OCI-LY7 (cell line): Measurements from ENCODE around the gene PSMD3. TPM values are rescaled to one million over a fixed set of nuclear protein-coding genes. Genes with fewer than 3 reads are reported as not detected.

Experiments
- BruUV-seq: library from RNA; stranded (reverse); fragments of 400-500 nt; replicated peaks from 2 replicates; lab custom pipeline; 2021; lab: Mats Ljungman, UMichigan
- CTCF ChIA-PET: fragments of 300-600 bp; sonication (Branson Sonifier 250); formaldehyde crosslinking; loops from one replicate; lab custom pipeline; 2022; ENCODE audit warnings: antibody characterized with exemption; ENCODE audit not compliant: unreplicated experiment; lab: Charles Lee
- POLR2A ChIA-PET: fragments of 300-600 bp; sonication (Branson Sonifier 250); formaldehyde crosslinking; loops from one replicate; lab custom pipeline; 2022; ENCODE audit warnings: antibody characterized with exemption; lab: Charles Lee
- DNase-seq: peaks from one replicate; pipeline ENCODE4 v3.0.0-alpha.2; 2015; ENCODE audit warnings: low spot score
- H2AFZ ChIP-seq: fragments of 200-600 bp; sonication (generic), shearing (Covaris generic); 2 replicates; pipeline ENCODE4 v1.6.1; 2014; ENCODE audit warnings: mild to moderate bottlenecking, antibody characterized with exemption, low read length, moderate library complexity
- H3K27ac ChIP-seq: fragments of 200-600 bp; sonication (generic); 2 replicates; pipeline ENCODE4 v1.5.1; 2014; ENCODE audit warnings: mixed run types, low read depth, mild to moderate bottlenecking, moderate library complexity, low read length, inconsistent platforms; ENCODE audit not compliant: poor library complexity, severe bottlenecking
- H3K36me3 ChIP-seq: fragments of 200-600 bp; sonication (generic); 2 replicates; pipeline ENCODE4 v1.6.1; 2014; ENCODE audit warnings: mild to moderate bottlenecking, antibody characterized with exemption, low read length, moderate library complexity, mixed read lengths; ENCODE audit not compliant: insufficient read depth
- H3K4me1 ChIP-seq: fragments of 200-600 bp; sonication (generic); 2 replicates; pipeline ENCODE4 v1.5.1; 2014; ENCODE audit warnings: mild to moderate bottlenecking, low read length; ENCODE audit not compliant: insufficient read depth, poor library complexity, severe bottlenecking
- H3K4me2 ChIP-seq: fragments of 200-600 bp; sonication (generic); 2 replicates; pipeline ENCODE4 v1.6.1; 2014; ENCODE audit warnings: mild to moderate bottlenecking, low read length
- H3K4me3 ChIP-seq: fragments of 200-600 bp; sonication (generic); 2 replicates; pipeline ENCODE4 v1.5.1; 2014; ENCODE audit warnings: mild to moderate bottlenecking, low read depth, low read length; ENCODE audit not compliant: poor library complexity, severe bottlenecking
- H3K79me2 ChIP-seq: fragments of 200-600 bp; sonication (generic); 2 replicates; pipeline ENCODE4 v1.6.1; 2016; ENCODE audit warnings: low read depth, mild to moderate bottlenecking, low read length, moderate library complexity, mixed read lengths; ENCODE audit not compliant: insufficient read depth
- H3K9me2 ChIP-seq: fragments of 200-600 bp; sonication (generic); 2 replicates; pipeline ENCODE4 v1.6.1; 2016; ENCODE audit warnings: mild to moderate bottlenecking, low read length, mixed read lengths; ENCODE audit not compliant: insufficient read depth
- H3K9me3 ChIP-seq: fragments of 200-600 bp; sonication (generic); 2 replicates; pipeline ENCODE4 v1.6.1; 2014; ENCODE audit warnings: mild to moderate bottlenecking, mixed run types, low read length, mixed read lengths
- H4K20me1 ChIP-seq: fragments of 200-600 bp; sonication (generic); 2 replicates; pipeline ENCODE4 v1.6.1; 2014; ENCODE audit warnings: mild to moderate bottlenecking, antibody characterized with exemption, low read length, moderate library complexity, mixed read lengths; ENCODE audit not compliant: insufficient read depth
- CTCF ChIP-seq: fragments of 200-600 bp; sonication (generic); conservative IDR thresholded peaks from 2 replicates; pipeline ENCODE4 v1.5.1; 2014; ENCODE audit warnings: mild to moderate bottlenecking, antibody characterized with exemption, low read length, moderate library complexity, mixed read lengths
- EZH2phosphoT487 ChIP-seq: fragments of 200-600 bp; sonication (generic); IDR thresholded peaks from 2 replicates; pipeline ENCODE4 v1.6.1; 2018; ENCODE audit warnings: low read depth, borderline replicate concordance, mild to moderate bottlenecking, mixed run types, antibody characterized with exemption, low read length, moderate library complexity, mixed read lengths
- intact Hi-C: fragments of 100-400 bp; cut with micrococcal nuclease; formaldehyde crosslinking; loops from one replicate; pipeline ENCODE4 v1.10.0; 2022; ENCODE audit not compliant: unreplicated experiment
- total RNA-seq, 2 experiments: library from RNA; depleted of rRNA in 1 of 2; stranded (reverse); fragments of >200 nt in 1 of 2; shearing (Covaris generic) in 1 of 2; gene quantifications; 2 replicates each; pipeline ENCODE4 v1.2.3, GENCODE V29; 2014 to 2022

The PSMD3 gene
- total RNA-seq, 2 experiments from 2014 or later, result 149 to 150 TPM

- no peaks in the 10 kb centered on the region for H4K20me1 ChIP-seq
- no TSS peak for BruUV-seq
- no peak for TF ChIP-seq EZH2phosphoT487
- no peak for TF ChIP-seq CTCF
- no peaks in the 10 kb centered on the region for H3K4me1 ChIP-seq
- ChIA-PET POLR2A (no interaction called here), CTCF (no interaction called here)
- H3K9me2 ChIP-seq, result no peaks in the 10 kb centered on the region
- no peak overlapping the region for H3K27ac ChIP-seq
- intact Hi-C loops, result no loop called here
- no peaks in the 10 kb centered on the region for H3K9me3 ChIP-seq
- H3K79me2 ChIP-seq, result no peaks in the 10 kb centered on the region
- no peak overlapping the region for H2AFZ ChIP-seq
- no peak overlapping the region for H3K4me3 ChIP-seq
- H3K4me2 ChIP-seq, result no peak overlapping the region
- H3K36me3 ChIP-seq, result peaks cover 38% of the 10 kb centered on the region
- no peak for DNase-seq
Measured at GRCh38 chr17:40020146-40020545, 39.5 kb downstream of the PSMD3 start.

GRCh38 chr17:40021451-40021971, 40.9 kb downstream of the PSMD3 start:
- H3K9me2 ChIP-seq, result no peaks in the 10 kb centered on the region
- no peaks in the 10 kb centered on the region for H4K20me1 ChIP-seq
- ChIA-PET CTCF (interaction anchor here (0.6 kb wide), 1 partner anchor 16 kb away, joined by 4 read pairs; no protein-coding TSS in a partner anchor), POLR2A (no interaction called here)
- TF ChIP-seq CTCF, result no peak
- no peak for TF ChIP-seq EZH2phosphoT487
- no TSS peak for BruUV-seq
- no peaks in the 10 kb centered on the region for H3K4me1 ChIP-seq
- H3K79me2 ChIP-seq, result no peaks in the 10 kb centered on the region
- H2AFZ ChIP-seq, result no peak overlapping the region
- peaks cover 52% of the 10 kb centered on the region for H3K36me3 ChIP-seq
- no peak overlapping the region for H3K27ac ChIP-seq
- intact Hi-C loops, result no loop called here
- H3K4me2 ChIP-seq, result no peak overlapping the region
- H3K9me3 ChIP-seq, result no peaks in the 10 kb centered on the region
- no peak overlapping the region for H3K4me3 ChIP-seq
- no peak for DNase-seq

GRCh38 chr17:40022497-40022896, 41.9 kb downstream of the PSMD3 start:
- ChIA-PET POLR2A (no interaction called here), CTCF (interaction anchor here (0.6 kb wide), 1 partner anchor 220 kb away, joined by 3 read pairs; no protein-coding TSS in a partner anchor)
- Histone ChIP-seq H3K27ac (no peak overlapping the region), H3K9me3 (no peaks in the 10 kb centered on the region), H3K79me2 (no peaks in the 10 kb centered on the region), H3K9me2 (no peaks in the 10 kb centered on the region), H2AFZ (no peak overlapping the region), H3K4me2 (no peak overlapping the region), H4K20me1 (no peaks in the 10 kb centered on the region), H3K36me3 (peaks cover 60% of the 10 kb centered on the region), H3K4me3 (no peak overlapping the region), H3K4me1 (no peaks in the 10 kb centered on the region)
- no peak for DNase-seq
- no TSS peak for BruUV-seq
- intact Hi-C loops, result no loop called here
- TF ChIP-seq EZH2phosphoT487 (no peak), CTCF (no peak)
